ES-I3 (cell line): ENCODE results near the gene SH2D6.
A peak's percentile ranks its signal among the peaks of the same experiment; 100 is the strongest.

ENCODE experiments used
- H3K36me3 ChIP-seq: 2 replicates; pipeline ENCODE4 v1.6.1; 2013; ENCODE audit warnings: mild to moderate bottlenecking, low read length, control low read depth, moderate library complexity; ENCODE audit not compliant: insufficient read depth
- H3K4me1 ChIP-seq: 2 replicates; pipeline ENCODE4 v1.6.1; 2013; ENCODE audit warnings: mild to moderate bottlenecking, control low read depth, low read length; ENCODE audit not compliant: insufficient read depth
- H3K9ac ChIP-seq: 2 replicates; pipeline ENCODE4 v1.6.1; 2013; ENCODE audit warnings: low read depth, mild to moderate bottlenecking, low read length, moderate library complexity
- H3K9me3 ChIP-seq: 2 replicates; pipeline ENCODE4 v1.6.1; 2013; ENCODE audit warnings: mild to moderate bottlenecking, low read length, moderate library complexity; ENCODE audit not compliant: control insufficient read depth, insufficient read depth

Gene SH2D6

DNA sequence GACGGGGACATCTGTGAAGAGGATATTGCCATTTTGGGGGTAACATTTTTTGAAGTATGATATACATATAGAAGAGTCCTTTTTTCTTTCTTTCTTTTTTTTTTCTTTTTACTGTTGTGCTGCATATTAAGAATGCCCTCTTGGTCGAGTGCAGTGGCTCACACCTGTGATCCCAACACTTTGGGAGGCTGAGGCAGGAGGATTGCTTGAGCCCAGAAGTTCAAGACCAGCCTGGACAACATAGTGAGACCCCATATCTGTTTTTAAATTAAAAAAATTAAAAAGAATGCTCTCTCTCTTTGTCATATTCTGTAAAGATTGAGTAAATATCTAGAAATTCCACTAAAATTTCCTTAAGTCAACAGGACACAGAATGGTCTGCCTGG is 3.6 kb downstream of the SH2D6 start:
- H3K4me1 ChIP-seq = peaks cover 18% of the 10 kb centered on the region

DNA sequence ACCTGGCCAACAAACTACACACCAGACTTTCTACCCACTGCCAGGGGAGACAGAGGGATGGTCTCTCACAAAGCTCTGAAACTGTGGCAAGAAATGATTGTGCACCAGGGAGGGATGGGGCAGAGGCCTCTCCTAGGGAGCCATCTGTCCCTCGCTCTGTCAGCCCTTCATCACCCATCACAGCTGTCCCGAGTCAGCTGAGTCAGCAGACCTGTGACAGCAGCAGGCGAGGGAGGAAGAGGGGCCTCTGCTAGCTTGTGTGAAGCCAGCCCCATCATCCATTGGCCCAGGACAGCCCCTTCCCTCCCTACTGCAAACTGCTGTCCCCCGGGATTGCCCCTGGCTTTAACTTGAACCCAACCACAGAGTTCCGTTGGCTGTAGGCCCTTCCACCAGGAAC is 5.0 kb downstream of the SH2D6 start:
- H3K36me3 ChIP-seq = no peaks in the 10 kb centered on the region
- H3K9me3 ChIP-seq = no peaks in the 10 kb centered on the region
- peaks cover 19% of the 10 kb centered on the region for H3K4me1 ChIP-seq
- H3K9ac ChIP-seq = no peak overlapping the region

More for the DNA sequence above, 3.6 kb downstream of the SH2D6 start:
- Histone ChIP-seq H3K9ac (no peak overlapping the region), H3K9me3 (no peaks in the 10 kb centered on the region), H3K36me3 (no peaks in the 10 kb centered on the region)

DNA sequence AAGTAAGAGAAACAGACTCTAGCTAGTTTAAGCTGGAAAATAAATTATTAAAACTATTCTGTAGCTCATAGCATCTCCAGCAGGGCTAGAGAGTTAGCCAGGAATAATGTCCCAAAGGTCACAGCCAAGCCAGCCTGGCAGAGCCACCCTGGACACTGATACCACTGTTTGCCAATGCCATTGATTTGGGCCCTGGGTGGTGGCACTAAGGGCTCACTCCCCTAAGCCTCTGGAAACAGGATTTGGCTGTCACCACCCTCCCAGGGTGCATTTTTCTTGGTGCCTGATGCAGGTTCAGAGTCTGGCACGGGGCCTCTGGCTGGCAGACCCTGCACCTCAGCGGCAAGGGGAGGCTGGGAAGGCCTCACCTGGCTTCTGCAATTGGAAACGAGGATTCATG is 7.1 kb downstream of the SH2D6 start:
- H3K4me1 ChIP-seq = peaks cover 32% of the 10 kb centered on the region
- H3K36me3 ChIP-seq = no peaks in the 10 kb centered on the region
- H3K9me3 ChIP-seq = no peaks in the 10 kb centered on the region
- no peak overlapping the region for H3K9ac ChIP-seq

DNA sequence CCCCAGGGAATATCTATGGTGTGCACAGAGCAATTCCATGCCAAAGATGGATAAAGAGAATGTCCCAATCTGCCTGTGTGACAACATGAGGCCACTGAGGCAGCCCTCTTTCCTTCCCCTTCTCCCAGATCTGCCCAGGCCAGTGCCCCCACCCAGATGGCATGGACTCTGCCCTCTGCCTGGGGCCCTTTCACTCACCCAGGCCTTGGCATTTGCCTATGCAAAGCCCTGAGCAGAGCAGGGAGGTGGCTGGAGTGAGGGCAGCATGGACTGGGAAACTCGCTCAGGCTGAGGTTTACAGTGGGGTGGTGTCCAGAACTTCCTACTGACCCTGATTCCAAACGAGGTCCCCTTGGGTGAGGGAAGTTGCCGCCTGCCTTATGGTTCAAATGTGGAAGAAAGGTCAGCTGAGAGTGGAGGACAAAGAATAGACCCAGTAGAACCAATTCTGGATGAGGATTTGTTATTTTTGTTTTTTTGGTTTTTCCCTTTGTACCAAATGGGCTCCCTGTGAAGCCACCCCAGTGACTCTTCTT is 8.9 kb downstream of the SH2D6 start:
- no peak overlapping the region for H3K9ac ChIP-seq
- no peaks in the 10 kb centered on the region for H3K9me3 ChIP-seq
- no peaks in the 10 kb centered on the region for H3K36me3 ChIP-seq
- peaks cover 33% of the 10 kb centered on the region for H3K4me1 ChIP-seq

DNA sequence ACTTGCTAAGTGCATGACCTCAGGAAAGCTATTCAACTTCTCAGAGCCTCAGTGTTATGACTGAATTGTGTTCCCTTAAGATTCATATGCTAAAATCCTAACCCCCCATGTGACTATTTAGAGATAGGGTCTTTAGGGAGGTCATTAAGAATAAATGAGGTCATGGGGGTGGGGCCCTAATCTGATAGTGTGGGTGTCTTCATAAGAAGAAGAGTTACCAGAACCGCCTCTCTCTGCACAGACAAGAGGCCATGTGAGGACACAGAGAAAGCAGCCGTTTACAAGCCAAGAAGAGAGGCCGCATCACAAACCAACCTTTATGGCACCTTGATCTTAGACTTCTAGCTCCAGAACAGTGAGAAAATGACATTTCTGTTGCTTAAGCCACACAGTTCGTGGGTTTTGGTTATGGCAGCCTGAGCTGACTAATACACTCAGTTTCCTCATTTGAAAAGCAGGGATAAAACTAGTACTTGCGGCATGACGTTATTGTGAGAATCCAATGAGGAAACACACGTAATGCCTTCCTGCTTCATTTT is 9.9 kb downstream of the SH2D6 start:
- H3K4me1 ChIP-seq = peaks cover 33% of the 10 kb centered on the region
- H3K36me3 ChIP-seq = no peaks in the 10 kb centered on the region
- H3K9ac ChIP-seq = no peak overlapping the region
- H3K9me3 ChIP-seq = no peaks in the 10 kb centered on the region

DNA sequence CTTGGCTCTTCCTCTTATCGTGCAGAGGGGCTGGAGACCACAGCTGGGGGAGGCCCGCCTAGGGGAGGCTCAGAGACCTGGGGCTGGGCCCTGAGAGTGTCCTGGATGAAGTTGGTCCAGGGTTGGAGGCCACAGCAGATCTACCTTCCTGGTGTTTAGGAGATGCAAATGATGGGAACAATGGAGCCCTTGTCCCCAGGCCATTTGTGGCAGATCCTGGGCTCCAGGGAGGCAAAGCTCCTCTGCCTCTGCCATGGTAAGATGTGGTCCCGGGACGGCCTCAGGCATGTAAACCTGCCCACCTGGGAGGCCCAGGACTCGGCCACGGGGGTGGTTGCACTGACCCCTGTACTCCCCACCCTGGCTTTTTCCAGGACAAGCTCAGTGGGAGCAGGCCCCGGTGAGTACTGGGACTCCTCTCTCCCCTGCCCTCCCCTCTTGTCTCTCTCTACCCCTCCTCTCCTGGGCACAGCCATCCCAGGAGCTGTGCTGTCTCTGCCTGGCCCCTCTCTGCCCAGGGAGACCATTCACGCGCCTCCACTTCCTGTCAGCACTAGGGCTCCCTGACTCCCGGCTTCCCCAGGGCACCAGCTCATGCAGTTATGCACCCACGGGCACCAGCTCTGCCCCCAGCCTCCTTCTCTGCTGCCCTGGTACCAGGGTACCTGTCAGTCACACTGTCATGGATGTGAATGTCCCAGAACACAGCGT is 10.9 kb downstream of the SH2D6 start:
- peaks cover 39% of the 10 kb centered on the region for H3K4me1 ChIP-seq
- H3K9me3 ChIP-seq = no peaks in the 10 kb centered on the region
- no peaks in the 10 kb centered on the region for H3K36me3 ChIP-seq
- H3K9ac ChIP-seq = no peak overlapping the region

DNA sequence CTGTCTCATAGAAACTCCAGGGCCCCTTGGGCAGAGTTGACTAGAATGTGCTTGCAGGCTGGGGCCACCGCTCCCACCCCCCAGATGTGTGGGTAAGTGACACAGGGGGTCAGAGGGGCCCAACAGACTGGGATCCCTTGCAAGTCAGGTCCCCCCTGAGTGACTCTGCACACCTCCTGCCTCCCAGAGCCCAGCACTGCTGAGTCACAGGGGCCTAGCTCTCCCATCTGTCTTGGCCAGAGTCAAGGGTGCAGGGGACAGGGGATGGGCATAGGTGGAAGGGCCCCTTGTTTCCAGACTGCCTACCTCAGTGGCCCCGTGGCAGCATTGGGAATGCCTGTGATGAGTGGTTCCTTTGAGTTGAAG is 11.4 kb downstream of the SH2D6 start:
- H3K9ac ChIP-seq = no peak overlapping the region
- peaks cover 39% of the 10 kb centered on the region for H3K4me1 ChIP-seq
- no peaks in the 10 kb centered on the region for H3K36me3 ChIP-seq
- H3K9me3 ChIP-seq = no peaks in the 10 kb centered on the region

DNA sequence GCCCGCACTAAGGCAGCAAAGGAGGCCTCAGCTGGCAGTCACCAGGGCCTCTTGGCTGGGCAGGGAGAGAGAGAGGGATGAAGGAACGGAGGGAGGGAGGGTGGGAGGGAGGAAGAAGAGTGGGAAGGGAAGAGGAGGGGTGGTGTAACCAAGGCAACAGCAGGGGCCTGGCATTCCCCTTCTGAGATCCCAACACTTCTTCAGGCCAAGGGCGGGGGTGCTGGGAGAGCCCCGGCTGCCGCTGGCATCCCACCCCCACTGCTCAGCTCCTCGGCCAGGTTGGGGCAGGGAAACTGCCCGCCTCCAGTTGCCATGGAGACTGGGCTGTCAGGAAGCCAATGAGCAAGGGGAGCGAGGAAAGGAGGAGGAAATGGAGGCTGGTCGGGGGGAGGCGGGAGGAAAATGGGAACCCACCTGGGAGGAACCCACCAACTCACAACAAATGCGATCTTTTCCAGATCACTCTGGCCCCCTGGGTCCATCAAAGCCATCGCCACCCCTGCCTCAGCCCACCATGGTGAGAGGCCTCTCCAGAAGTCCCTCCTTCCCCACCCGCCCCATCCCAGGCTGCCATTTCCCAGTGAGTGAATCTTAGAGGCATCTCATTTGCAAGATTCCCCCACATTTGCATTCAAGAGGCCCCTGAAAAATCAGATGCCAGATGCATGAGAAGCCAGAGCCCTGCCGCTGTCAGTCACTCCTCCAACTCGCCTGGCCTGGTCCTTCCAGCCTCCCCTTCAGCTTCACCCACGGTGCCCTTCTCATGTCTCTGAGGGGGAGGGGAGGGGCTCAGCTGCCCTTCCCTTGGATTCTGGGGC is 12.4 kb downstream of the SH2D6 start:
- Histone ChIP-seq H3K9ac (peak overlapping the region; percentile 51), H3K4me1 (peaks cover 40% of the 10 kb centered on the region), H3K9me3 (no peaks in the 10 kb centered on the region), H3K36me3 (no peaks in the 10 kb centered on the region)

DNA sequence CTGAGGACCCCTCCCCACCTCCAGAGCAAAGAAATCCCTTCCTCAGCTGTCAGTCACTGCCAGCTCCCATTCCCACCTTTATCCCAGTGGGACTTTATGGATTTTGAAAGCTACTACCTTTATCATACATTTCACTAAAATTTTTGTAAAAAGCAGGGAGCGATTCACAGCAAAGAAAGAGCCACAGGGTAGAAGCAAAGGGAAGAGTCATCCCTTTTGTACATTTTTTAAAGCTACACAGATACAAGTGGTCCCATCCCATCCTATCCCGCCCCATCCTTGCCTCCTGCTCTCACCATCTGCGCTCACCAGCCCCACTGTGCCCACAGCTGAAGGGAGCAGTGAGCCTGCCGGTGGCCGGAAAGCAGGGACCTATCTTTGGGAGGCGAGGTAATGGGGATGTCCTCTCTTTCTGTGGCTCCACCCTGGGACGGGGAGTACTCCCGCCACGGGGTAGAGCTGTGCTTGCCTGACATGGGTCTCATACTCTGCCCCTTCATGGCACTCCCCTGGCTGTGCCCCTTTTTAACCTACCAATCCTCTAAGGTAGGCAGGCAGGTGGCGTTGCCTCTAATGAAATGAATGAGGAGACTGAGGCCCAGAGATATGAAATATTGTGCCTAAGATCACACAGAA is 13.2 kb downstream of the SH2D6 start:
- H3K4me1 ChIP-seq = peaks cover 46% of the 10 kb centered on the region
- H3K9ac ChIP-seq = peak overlapping the region; percentile 51
- no peaks in the 10 kb centered on the region for H3K36me3 ChIP-seq
- no peaks in the 10 kb centered on the region for H3K9me3 ChIP-seq

DNA sequence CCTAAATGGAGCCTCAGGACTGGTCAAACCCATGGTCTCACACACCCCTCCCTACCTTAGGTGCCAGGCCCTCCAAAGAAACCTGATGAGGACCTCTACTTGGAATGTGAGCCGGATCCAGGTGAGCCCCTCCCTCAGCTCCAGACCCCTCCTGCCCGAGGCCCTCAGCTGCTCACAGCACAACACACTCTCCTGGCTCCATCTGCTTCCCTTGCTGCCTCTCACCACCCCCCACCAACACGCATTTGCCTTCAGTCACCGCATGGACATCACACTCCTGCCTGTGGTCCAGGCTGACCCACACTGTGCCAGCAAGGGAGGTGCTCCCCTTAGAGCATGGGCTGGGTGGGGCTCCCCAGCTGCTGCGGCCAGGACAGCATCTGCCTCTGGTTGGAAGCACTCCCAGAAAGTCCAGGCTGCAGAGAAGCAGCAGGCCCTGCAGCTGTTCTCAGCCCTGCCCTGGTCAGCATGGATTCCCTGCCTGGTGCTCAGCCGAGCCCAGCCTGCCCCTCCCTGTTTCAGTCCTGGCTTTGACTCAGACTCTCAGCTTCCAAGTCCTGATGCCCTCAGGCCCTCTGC is 15.1 kb downstream of the SH2D6 start:
- Histone ChIP-seq H3K36me3 (no peaks in the 10 kb centered on the region), H3K4me1 (peaks cover 50% of the 10 kb centered on the region), H3K9ac (no peak overlapping the region), H3K9me3 (no peaks in the 10 kb centered on the region)

DNA sequence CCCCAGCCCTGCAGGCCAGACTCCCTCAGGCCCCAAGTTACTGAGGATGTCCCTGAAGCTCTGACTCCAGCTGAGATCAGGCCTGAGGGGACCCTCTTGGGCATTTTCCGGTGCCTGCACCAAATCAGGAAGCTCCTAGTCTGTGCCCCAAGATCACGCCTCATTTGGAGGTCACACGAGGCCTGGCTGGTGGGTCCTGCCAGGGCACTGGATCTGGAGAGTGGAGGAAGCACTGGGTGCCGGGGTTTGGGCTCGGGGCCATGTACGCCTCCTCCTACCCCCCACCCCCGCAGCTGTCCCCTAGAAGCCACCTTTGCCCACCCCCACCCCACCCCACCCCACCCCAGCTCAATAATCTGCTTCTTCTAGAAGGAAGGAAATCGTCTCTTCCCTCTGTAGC is 16.2 kb downstream of the SH2D6 start:
- Histone ChIP-seq H3K9ac (no peak overlapping the region), H3K4me1 (peaks cover 42% of the 10 kb centered on the region), H3K9me3 (no peaks in the 10 kb centered on the region), H3K36me3 (no peaks in the 10 kb centered on the region)

DNA sequence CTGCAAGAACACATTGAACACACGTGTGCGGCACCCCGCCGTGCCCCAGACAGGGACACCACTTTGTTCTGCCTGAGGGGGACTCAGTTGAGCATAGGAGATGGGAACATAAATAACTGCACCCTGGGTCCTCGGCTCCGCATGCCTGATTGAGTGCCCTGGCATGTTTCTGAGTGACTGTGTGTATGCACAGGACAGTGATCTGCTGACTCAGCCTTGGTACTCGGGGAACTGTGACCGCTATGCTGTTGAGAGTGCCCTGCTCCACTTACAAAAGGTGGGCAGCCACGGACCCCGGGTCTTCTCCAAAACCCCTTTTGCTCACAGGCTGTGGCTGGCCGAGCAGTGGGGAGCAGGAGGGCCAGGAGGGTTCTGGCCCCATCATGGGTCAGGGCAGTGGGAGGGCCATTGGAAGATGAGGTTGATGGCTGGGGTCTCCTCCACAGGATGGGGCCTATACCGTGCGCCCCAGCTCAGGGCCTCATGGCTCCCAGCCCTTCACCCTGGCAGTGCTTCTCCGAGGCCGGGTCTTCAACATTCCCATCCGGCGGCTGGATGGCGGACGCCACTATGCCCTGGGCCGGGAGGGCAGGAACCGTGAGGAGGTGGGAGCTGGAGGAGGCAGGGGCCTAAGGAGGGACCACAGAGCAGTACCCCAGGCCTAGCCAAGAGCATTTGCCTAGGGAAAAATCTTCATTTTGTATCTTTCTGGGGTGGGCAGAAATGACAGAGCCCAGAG is 16.9 kb downstream of the SH2D6 start:
- peaks cover 36% of the 10 kb centered on the region for H3K4me1 ChIP-seq
- no peak overlapping the region for H3K9ac ChIP-seq
- no peaks in the 10 kb centered on the region for H3K36me3 ChIP-seq
- H3K9me3 ChIP-seq = no peaks in the 10 kb centered on the region

DNA sequence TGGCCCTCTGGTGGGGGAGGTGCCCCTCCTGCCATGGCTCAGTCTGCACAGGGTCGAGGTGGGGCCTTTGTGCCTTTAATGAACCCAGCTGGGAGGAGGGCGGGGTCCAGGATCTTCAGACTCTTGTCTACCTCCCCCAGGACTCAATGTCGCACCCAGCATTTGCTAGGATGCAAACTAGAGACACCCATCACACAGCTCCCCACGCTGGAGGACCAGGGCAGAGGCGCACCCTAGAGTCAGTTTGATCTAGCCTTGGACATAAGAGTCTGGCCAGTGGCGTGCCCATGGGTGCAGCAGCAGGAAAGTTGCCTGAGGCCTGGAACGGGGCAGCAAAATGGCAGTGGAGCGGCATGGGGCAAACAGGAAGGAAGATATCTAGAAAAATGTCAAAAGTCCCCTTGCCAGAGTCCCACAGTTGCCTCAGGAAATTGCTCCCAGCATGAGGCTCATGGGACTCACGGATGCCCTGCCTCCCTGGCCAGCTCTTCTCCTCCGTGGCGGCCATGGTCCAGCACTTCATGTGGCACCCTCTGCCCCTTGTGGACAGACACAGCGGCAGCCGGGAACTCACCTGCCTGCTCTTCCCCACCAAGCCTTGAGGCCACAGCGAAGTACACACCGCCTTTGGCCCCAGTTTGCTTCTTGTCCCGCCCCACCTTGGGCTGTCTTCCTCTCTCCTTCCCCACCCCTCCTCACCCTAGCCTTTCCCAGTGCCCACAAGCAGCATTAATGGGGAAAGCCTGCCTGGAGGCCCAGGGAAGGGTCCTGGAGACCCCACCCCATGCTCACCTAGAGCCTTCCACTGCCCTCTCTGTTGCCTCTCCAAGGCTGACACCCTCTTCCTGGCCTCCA is 17.7 kb downstream of the SH2D6 start:
- no peaks in the 10 kb centered on the region for H3K9me3 ChIP-seq
- H3K4me1 ChIP-seq = peaks cover 34% of the 10 kb centered on the region
- H3K36me3 ChIP-seq = no peaks in the 10 kb centered on the region
- H3K9ac ChIP-seq = no peak overlapping the region
